Prostate gland (tissue), 2 donors: ENCODE measurements around the gene CD300E.

Source experiments
- CTCF ChIP-seq, 4 experiments: fragments of 200-600 bp in 2 of 4; fragments of 450-650 bp in 2 of 4; sonication (generic) in 2 of 4; IDR thresholded peaks; 1 replicate in 3 of 4; 2 replicates in 1 of 4; pipeline ENCODE4 v1.5.1; 2016 to 2019; ENCODE audit warnings: antibody characterized with exemption in 4 of 4, mild to moderate bottlenecking in 2 of 4, moderate library complexity in 2 of 4
- POLR2A ChIP-seq: fragments of 450-650 bp; IDR thresholded peaks from one replicate; pipeline ENCODE4 v1.6.1; 2016; ENCODE audit warnings: antibody characterized with exemption, mild to moderate bottlenecking
- POLR2AphosphoS5 ChIP-seq: sonication (generic); formaldehyde crosslinking; IDR thresholded peaks from one replicate; pipeline ENCODE4 v1.6.1; 2017; ENCODE audit warnings: antibody characterized with exemption

GRCh38 chr17:74645010-74645409, 21.5 kb upstream of the CD300E start:
- TF ChIP-seq POLR2A = no peak
- no peak for TF ChIP-seq CTCF (IDR thresholded peaks at IDR 0.05)
- no peak for TF ChIP-seq POLR2AphosphoS5
